Heart left ventricle (tissue), 13 donors: ENCODE results near the gene TTLL5.

Experiments
- CTCF ChIP-seq, 12 donors: fragments of 200-600 bp; sonication (generic) in 4 of 12; IDR thresholded peaks; one replicate each; pipeline versions ENCODE4 v1.5.0 to v1.8.0; 2018 to 2022; ENCODE audit warnings: antibody characterized with exemption in 12 of 12, mild to moderate bottlenecking in 5 of 12
- POLR2A ChIP-seq, 2 donors: fragments of 450-650 bp; IDR thresholded peaks; one replicate each; pipeline ENCODE4 v1.6.1; 2017; ENCODE audit warnings: antibody characterized with exemption in 2 of 2, mild to moderate bottlenecking in 2 of 2, moderate library complexity in 2 of 2
- donor health status: ischemic (EF 13 %, LVEDD 7.1; RV severe dilation, severe dysfunction).
- donor health status: DM: no; HTN: yes; CAD: no.
- donor health status: DM: no; HTN: no; CAD: no.
- donor health status: ischemic (EF 25% LVEDD 6.9; RV normal size, moderate dysfunction).
- donor health status: ischemic (EF 25% LVEDD 5.7; RV mildly dilated, moderate dysfunction).
- donor health status: ischemic (EF 35%, LVEDD 5.7; RV mildly dilated, moderate dysfunction).
- donor health status: nonischemic (EF 11% LVEDD 7.7; RV severe dilation, severe dysfunction).
- donor health status: DM: yes; HTN: yes; CAD: no.
- donor health status: PGD.
- donor health status: ischemic (EF 29% LVEDD 5.4; RV normal size, mild dysfunction).
- donor health status: nonischemic (EF 23%, LVEDD 6.1; RV moderate dilation, normal function).

DNA sequence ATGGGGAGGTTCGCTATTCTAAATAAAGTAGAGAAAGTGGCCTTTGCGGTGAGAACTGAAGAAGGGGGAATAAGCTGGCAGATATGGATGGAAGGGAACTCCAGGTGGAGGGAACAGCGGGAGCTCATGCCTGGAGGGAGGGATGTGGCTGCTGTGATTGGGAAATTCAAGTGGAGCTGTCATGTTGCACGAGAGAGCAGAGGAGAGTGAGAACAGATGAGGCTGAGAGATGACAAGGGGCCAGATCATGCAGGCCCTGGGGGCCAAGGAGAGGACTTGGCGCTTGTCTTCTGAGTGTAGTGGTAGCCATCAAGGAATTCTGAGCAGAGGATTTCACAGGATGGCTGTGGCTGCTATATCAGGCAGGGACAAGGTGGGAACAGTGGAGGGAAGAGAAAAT is 285.7 kb downstream of the TTLL5 start:
- no peak for TF ChIP-seq POLR2A (IDR thresholded peaks at IDR 0.05)
- no peak for TF ChIP-seq CTCF (IDR thresholded peaks at IDR 0.05)
